SK-N-SH (cell line): ENCODE results near the gene TUT7. TPM values are rescaled to one million over a fixed set of nuclear protein-coding genes. Genes with fewer than 3 reads are reported as not detected.
"Not testable (repeated sequence)": the region's sequence is repeated elsewhere in the genome, so short reads cannot be mapped to it uniquely, and the experiment has no call there.

Experiments used
- CTCF ChIA-PET: fragments of 300-600, 350-600 bp; formaldehyde crosslinking; extraction: SDS; loops from one replicate; lab custom pipeline; 2021; lab: Yijun Ruan, JAX
- POLR2A ChIA-PET: fragments of 350-600 bp; sonication (Branson Sonifier 250); formaldehyde crosslinking; extraction: SDS; loops from one replicate; lab custom pipeline; 2020; ENCODE audit warnings: antibody characterized with exemption, inconsistent platforms; lab: Yijun Ruan, JAX
- DNase-seq: peaks from one replicate; pipeline ENCODE4 v3.0.0; 2012
- H2AFZ ChIP-seq: fragments of 200-600 bp; sonication (generic); 2 replicates; pipeline ENCODE4 v1.8.1; 2016; ENCODE audit warnings: antibody characterized with exemption, mild to moderate bottlenecking, low read depth
- H3F3A ChIP-seq: fragments of 200-600 bp; sonication (generic); replicated peaks from 2 replicates; pipeline ENCODE3; 2016; ENCODE audit warnings: antibody characterized with exemption, mild to moderate bottlenecking; ENCODE audit not compliant: insufficient read depth
- H3K27ac ChIP-seq, 2 experiments: fragments of 200-500 bp in 1 of 2; fragments of 200-600 bp in 1 of 2; sonication (Bioruptor generic) in 1 of 2; sonication (generic), shearing (Covaris generic) in 1 of 2; 2 replicates each; pipeline versions ENCODE4 v1.5.1 to v1.6.1; 2014 to 2016; ENCODE audit warnings: low read depth in 2 of 2, inconsistent platforms in 1 of 2, low read length in 1 of 2, mild to moderate bottlenecking in 1 of 2, mixed read lengths in 1 of 2
- H3K27me3 ChIP-seq: fragments of 200-600 bp; sonication (generic), shearing (Covaris generic); 2 replicates; pipeline ENCODE4 v1.6.1; 2016; ENCODE audit warnings: mixed run types; ENCODE audit not compliant: insufficient read depth
- H3K36me3 ChIP-seq, 2 experiments: fragments of 200-500 bp in 1 of 2; fragments of 200-600 bp in 1 of 2; sonication (Bioruptor generic) in 1 of 2; sonication (generic) in 1 of 2; replicated peaks in 1 of 2; 2 replicates each; pipeline versions ENCODE3 to v1.5.1; 2014 to 2016; ENCODE audit warnings: low read length in 1 of 2, mild to moderate bottlenecking in 1 of 2; ENCODE audit not compliant: insufficient read depth in 2 of 2, control insufficient read depth in 1 of 2
- H3K4me1 ChIP-seq, 2 experiments: fragments of 200-500 bp in 1 of 2; fragments of 200-600 bp in 1 of 2; sonication (Bioruptor generic) in 1 of 2; sonication (generic), shearing (Covaris generic) in 1 of 2; 2 replicates each; pipeline versions ENCODE4 v1.5.1 to v1.6.1; 2014 to 2016; ENCODE audit warnings: low read depth in 1 of 2, low read length in 1 of 2, mixed run types in 1 of 2; ENCODE audit not compliant: insufficient read depth in 2 of 2, control insufficient read depth in 1 of 2
- H3K4me2 ChIP-seq: fragments of 200-600 bp; sonication (generic), shearing (Covaris generic); 2 replicates; pipeline ENCODE4 v1.6.1; 2017; ENCODE audit warnings: mixed run types
- H3K4me3 ChIP-seq, 2 experiments: fragments of 200-500 bp in 1 of 2; fragments of 200-600 bp in 1 of 2; sonication (Bioruptor generic) in 1 of 2; sonication (generic), shearing (Covaris generic) in 1 of 2; 2 replicates each; pipeline versions ENCODE4 v1.5.1 to v1.8.1; 2014 to 2016; ENCODE audit warnings: low read depth in 2 of 2, inconsistent platforms in 1 of 2, low read length in 1 of 2, mild to moderate bottlenecking in 1 of 2, mixed read lengths in 1 of 2, moderate library complexity in 1 of 2
- H3K79me2 ChIP-seq: fragments of 200-600 bp; sonication (generic); 2 replicates; pipeline ENCODE4 v1.8.1; 2017; ENCODE audit warnings: mild to moderate bottlenecking; ENCODE audit not compliant: insufficient read depth
- H3K9ac ChIP-seq: fragments of 200-600 bp; sonication (generic); 2 replicates; pipeline ENCODE4 v1.6.1; 2017; ENCODE audit warnings: mixed run types
- H3K9me2 ChIP-seq: fragments of 200-600 bp; sonication (generic); 2 replicates; pipeline ENCODE4 v1.6.1; 2017; ENCODE audit warnings: mixed run types
- H3K9me3 ChIP-seq: fragments of 200-600 bp; sonication (generic); 2 replicates; pipeline ENCODE4 v1.6.1; 2017; ENCODE audit warnings: mixed run types, mild to moderate bottlenecking, moderate library complexity
- H4K20me1 ChIP-seq: fragments of 200-600 bp; sonication (generic); 2 replicates; pipeline ENCODE4 v1.6.1; 2017; ENCODE audit warnings: mild to moderate bottlenecking, mixed run types; ENCODE audit not compliant: insufficient read depth
- EZH2phosphoT487 ChIP-seq: fragments of 200-600 bp; sonication (generic); IDR thresholded peaks from 2 replicates; pipeline ENCODE4 v1.6.1; 2017; ENCODE audit warnings: low read depth, mixed run types, mild to moderate bottlenecking, antibody characterized with exemption, moderate library complexity, borderline replicate concordance
- GATA2 ChIP-seq: sonication (generic); formaldehyde crosslinking; IDR thresholded peaks from 2 replicates; pipeline ENCODE4 v1.5.0; 2020; ENCODE audit warnings: mild to moderate bottlenecking, missing genetic modification reagents
- NFIC ChIP-seq: IDR thresholded peaks from 2 replicates; pipeline ENCODE4 v1.4.0; 2012; ENCODE audit warnings: borderline replicate concordance
- NRF1 ChIP-seq: IDR thresholded peaks from 2 replicates; pipeline ENCODE4 v1.6.1; 2012; ENCODE audit warnings: low read depth, mild to moderate bottlenecking, low read length
- POLR2AphosphoS5 ChIP-seq: IDR thresholded peaks from 2 replicates; pipeline ENCODE4 v1.6.1; 2012; ENCODE audit warnings: low read depth, low read length
- RAD21 ChIP-seq: IDR thresholded peaks from 2 replicates; pipeline ENCODE4 v1.6.1; 2012; ENCODE audit warnings: mild to moderate bottlenecking, low read length
- RXRA ChIP-seq: IDR thresholded peaks from 2 replicates; pipeline ENCODE4 v1.4.0; 2012; ENCODE audit warnings: low read depth, mild to moderate bottlenecking, borderline replicate concordance
- SIN3A ChIP-seq: IDR thresholded peaks from 2 replicates; pipeline ENCODE4 v1.6.1; 2012; ENCODE audit warnings: low read depth, mild to moderate bottlenecking, low read length, moderate library complexity, borderline replicate concordance
- TAF1 ChIP-seq: IDR thresholded peaks from 2 replicates; pipeline ENCODE4 v1.6.1; 2012; ENCODE audit warnings: low read depth, mild to moderate bottlenecking, low read length, moderate library complexity, borderline replicate concordance
- TEAD4 ChIP-seq: IDR thresholded peaks from 2 replicates; pipeline ENCODE4 v1.4.0; 2012; ENCODE audit warnings: mild to moderate bottlenecking, borderline replicate concordance; ENCODE audit not compliant: insufficient read depth
- USF2 ChIP-seq: fragments of 150-350 bp; IDR thresholded peaks from 2 replicates; pipeline ENCODE4 v1.6.1; 2017; ENCODE audit warnings: antibody characterized with exemption, low read length, low read depth, borderline replicate concordance
- YY1 ChIP-seq: IDR thresholded peaks from 2 replicates; pipeline ENCODE4 v1.4.0; 2012; ENCODE audit warnings: low read depth, mild to moderate bottlenecking
- WGBS: methylation state at CpG from one replicate; pipeline ENCODE4 v1.1.6; 2017; ENCODE audit warnings: low lambda C conversion rate; 5-methylcytosine and 5-hydroxymethylcytosine counted together
- polyA plus RNA-seq, 3 experiments: library from polyadenylated mRNA; depleted of rRNA; stranded (reverse); fragments of >200 nt; gene quantifications; 2 replicates each; pipeline ENCODE4 v1.2.3, GENCODE V29; 2012
- TF ChIP-seq, protein P1 (sequence below): fragments of 200-600 bp; sonication (generic); IDR thresholded peaks from 2 replicates; pipeline ENCODE4 v1.6.1; 2017; ENCODE audit warnings: antibody characterized with exemption, mild to moderate bottlenecking, moderate library complexity
- TF ChIP-seq, protein P2 (sequence below): IDR thresholded peaks from 2 replicates; pipeline ENCODE4 v1.4.0; 2012; ENCODE audit warnings: low read depth
- TF ChIP-seq, protein P3 (sequence below): IDR thresholded peaks from 2 replicates; pipeline ENCODE4 v1.4.0; 2012; ENCODE audit warnings: low read depth, borderline replicate concordance

Gene TUT7
- polyA plus RNA-seq, 1 of the 3 experiments (the other 2 are of a cell fraction): 6.7 TPM

DNA sequence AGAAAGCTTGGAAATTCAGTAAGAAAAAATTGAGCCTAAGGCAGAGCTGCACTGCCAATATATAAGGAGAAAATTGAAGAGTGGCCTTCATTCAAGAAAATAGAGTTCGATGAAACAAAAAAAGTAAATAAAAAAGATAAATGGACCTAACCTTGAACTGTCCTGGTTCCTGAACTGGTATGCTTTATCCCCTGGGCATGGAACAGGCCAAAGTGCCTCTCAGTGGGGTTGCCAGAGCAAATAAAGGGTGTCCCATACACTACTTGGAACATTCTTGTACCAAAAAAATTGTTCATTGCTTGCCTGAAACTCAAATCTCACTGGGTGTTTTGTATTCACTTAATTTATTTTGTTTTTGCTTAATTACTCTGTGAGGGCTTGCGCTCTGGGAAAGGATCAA is 42.2 kb upstream of the TUT7 start:
- H3K9me3 ChIP-seq: no peaks in the 10 kb centered on the region
- ChIA-PET CTCF (interaction anchor here (1.6 kb wide), 1 partner anchor 18 kb away, joined by 4 read pairs; no protein-coding TSS in a partner anchor), POLR2A (no interaction called here)

GRCh38 chr9:86390184-86390583 is 36.0 kb upstream of the TUT7 start:
- H2AFZ ChIP-seq, H3K79me2 ChIP-seq, H4K20me1 ChIP-seq, POLR2A ChIA-PET, H3K9ac ChIP-seq, DNase-seq, H3K9me3 ChIP-seq, H3K9me2 ChIP-seq, H3K4me2 ChIP-seq, H3K4me3 ChIP-seq, H3K27me3 ChIP-seq, H3K4me1 ChIP-seq, H3K36me3 ChIP-seq, H3K27ac ChIP-seq, H3F3A ChIP-seq: not testable (repeated sequence)
- CTCF ChIA-PET: interaction anchor here (1.3 kb wide), 1 partner anchor 43 kb away, joined by 3 read pairs; no protein-coding TSS in a partner anchor
- WGBS: 53% methylated on average over 2 of the region's 4 CpGs

More for the DNA sequence above, 42.2 kb upstream of the TUT7 start:
- Histone ChIP-seq H3K4me3 (no peak overlapping the region), H3K4me2 (no peak overlapping the region), H4K20me1 (no peaks in the 10 kb centered on the region)
- WGBS: 74% methylated on average over 2 of the region's 2 CpGs
- DNase-seq: no peak
- no peak for TF ChIP-seq NRF1
- no peak for TF ChIP-seq TAF1
- TF ChIP-seq, all 33 proteins: peak for 0
- Histone ChIP-seq H3K9me2 (no peaks in the 10 kb centered on the region), H3K9ac (no peak overlapping the region), H3F3A (peaks cover 3% of the 10 kb centered on the region), H3K79me2 (no peaks in the 10 kb centered on the region), H3K27ac (no peak overlapping the region), H2AFZ (no peak overlapping the region), H3K4me1 (no peaks in the 10 kb centered on the region), H3K36me3 (no peaks in the 10 kb centered on the region), H3K27me3 (no peaks in the 10 kb centered on the region)

DNA sequence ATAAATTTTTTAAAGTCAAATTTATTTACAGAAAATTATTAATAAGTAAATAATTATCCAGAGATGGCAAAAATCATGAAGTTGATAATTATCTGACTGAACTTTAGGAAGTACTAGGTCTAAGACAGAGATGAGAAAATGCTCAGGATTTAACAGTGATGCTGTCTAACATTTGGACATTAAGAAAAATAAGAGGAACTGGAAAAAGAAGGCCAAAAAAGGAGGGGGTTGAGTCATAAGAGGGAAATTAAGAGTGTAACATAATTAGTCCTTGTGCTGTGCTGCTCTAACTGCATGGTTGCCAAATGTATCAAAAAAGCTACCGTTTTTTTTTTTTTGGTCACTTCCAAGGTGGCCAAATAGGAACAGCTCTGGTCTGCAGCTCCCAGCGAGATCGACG is 35.4 kb upstream of the TUT7 start:
- H3K36me3 ChIP-seq: no peaks in the 10 kb centered on the region
- H3K9me2 ChIP-seq: no peaks in the 10 kb centered on the region
- no peaks in the 10 kb centered on the region for H3K79me2 ChIP-seq
- 76% methylated on average over 4 of the region's 4 CpGs for WGBS
- H3K4me1 ChIP-seq: no peaks in the 10 kb centered on the region
- H3K27me3 ChIP-seq: no peaks in the 10 kb centered on the region
- no peak overlapping the region for H3K27ac ChIP-seq
- no peak overlapping the region for H3K9ac ChIP-seq
- H3K9me3 ChIP-seq: no peaks in the 10 kb centered on the region
- TF ChIP-seq RAD21 (no peak), SIN3A (no peak), TEAD4 (no peak), GATA2 (CRISPR knock-in tag) (no peak), YY1 (no peak), USF2 (no peak), EZH2phosphoT487 (no peak), POLR2AphosphoS5 (no peak), RXRA (no peak), NFIC (no peak)
- TF ChIP-seq, protein P1, sequence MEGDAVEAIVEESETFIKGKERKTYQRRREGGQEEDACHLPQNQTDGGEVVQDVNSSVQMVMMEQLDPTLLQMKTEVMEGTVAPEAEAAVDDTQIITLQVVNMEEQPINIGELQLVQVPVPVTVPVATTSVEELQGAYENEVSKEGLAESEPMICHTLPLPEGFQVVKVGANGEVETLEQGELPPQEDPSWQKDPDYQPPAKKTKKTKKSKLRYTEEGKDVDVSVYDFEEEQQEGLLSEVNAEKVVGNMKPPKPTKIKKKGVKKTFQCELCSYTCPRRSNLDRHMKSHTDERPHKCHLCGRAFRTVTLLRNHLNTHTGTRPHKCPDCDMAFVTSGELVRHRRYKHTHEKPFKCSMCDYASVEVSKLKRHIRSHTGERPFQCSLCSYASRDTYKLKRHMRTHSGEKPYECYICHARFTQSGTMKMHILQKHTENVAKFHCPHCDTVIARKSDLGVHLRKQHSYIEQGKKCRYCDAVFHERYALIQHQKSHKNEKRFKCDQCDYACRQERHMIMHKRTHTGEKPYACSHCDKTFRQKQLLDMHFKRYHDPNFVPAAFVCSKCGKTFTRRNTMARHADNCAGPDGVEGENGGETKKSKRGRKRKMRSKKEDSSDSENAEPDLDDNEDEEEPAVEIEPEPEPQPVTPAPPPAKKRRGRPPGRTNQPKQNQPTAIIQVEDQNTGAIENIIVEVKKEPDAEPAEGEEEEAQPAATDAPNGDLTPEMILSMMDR: no peak
- TF ChIP-seq, protein P2, sequence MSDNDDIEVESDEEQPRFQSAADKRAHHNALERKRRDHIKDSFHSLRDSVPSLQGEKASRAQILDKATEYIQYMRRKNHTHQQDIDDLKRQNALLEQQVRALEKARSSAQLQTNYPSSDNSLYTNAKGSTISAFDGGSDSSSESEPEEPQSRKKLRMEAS: no peak
- TF ChIP-seq, protein P3, sequence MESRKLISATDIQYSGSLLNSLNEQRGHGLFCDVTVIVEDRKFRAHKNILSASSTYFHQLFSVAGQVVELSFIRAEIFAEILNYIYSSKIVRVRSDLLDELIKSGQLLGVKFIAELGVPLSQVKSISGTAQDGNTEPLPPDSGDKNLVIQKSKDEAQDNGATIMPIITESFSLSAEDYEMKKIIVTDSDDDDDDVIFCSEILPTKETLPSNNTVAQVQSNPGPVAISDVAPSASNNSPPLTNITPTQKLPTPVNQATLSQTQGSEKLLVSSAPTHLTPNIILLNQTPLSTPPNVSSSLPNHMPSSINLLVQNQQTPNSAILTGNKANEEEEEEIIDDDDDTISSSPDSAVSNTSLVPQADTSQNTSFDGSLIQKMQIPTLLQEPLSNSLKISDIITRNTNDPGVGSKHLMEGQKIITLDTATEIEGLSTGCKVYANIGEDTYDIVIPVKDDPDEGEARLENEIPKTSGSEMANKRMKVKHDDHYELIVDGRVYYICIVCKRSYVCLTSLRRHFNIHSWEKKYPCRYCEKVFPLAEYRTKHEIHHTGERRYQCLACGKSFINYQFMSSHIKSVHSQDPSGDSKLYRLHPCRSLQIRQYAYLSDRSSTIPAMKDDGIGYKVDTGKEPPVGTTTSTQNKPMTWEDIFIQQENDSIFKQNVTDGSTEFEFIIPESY: no peak
- no peak for DNase-seq
- no peak overlapping the region for H3K4me2 ChIP-seq
- no peaks in the 10 kb centered on the region for H4K20me1 ChIP-seq
- H3K4me3 ChIP-seq: no peak overlapping the region
- H3F3A ChIP-seq: no peaks in the 10 kb centered on the region
- ChIA-PET POLR2A (no interaction called here), CTCF (interaction anchor here (1.7 kb wide), 1 partner anchor 24 kb away, joined by 6 read pairs; no protein-coding TSS in a partner anchor)
- no peak overlapping the region for H2AFZ ChIP-seq
